SK-N-SH treated with all-trans-retinoic acid at 6 μM for 48 hours (cell line): ENCODE data around the gene FAM83C.
A peak's percentile ranks its signal among the peaks of the same experiment; 100 is the strongest.

Source experiments
- ATAC-seq: fragments of 200-7000 bp; cut with Tn5 transposase; 3 replicates; pipeline ENCODE4 v1.9.1; 2020; ENCODE audit warnings: mild to moderate bottlenecking, moderate library complexity
- ARNTL ChIP-seq: fragments of 450-650 bp; formaldehyde crosslinking; IDR thresholded peaks from 2 replicates; pipeline ENCODE4 v1.5.0; 2020; ENCODE audit warnings: low read depth, mild to moderate bottlenecking, moderate library complexity, borderline replicate concordance
- BACH2 ChIP-seq: fragments of 250-450 bp; sonication (Bioruptor Pico); IDR thresholded peaks from 2 replicates; pipeline ENCODE4 v1.9.0; 2021; ENCODE audit warnings: mild to moderate bottlenecking, borderline replicate concordance
- CREB5 ChIP-seq: fragments of 250-450 bp; sonication (Bioruptor Pico); IDR thresholded peaks from 2 replicates; pipeline ENCODE4 v1.5.1; 2020; ENCODE audit warnings: low read depth, mild to moderate bottlenecking, moderate library complexity
- CSDC2 ChIP-seq: fragments of 250-450 bp; sonication (Bioruptor Pico); IDR thresholded peaks from 2 replicates; pipeline ENCODE4 v1.5.0; 2020; ENCODE audit warnings: mild to moderate bottlenecking, moderate library complexity
- CSRNP3 ChIP-seq: fragments of 250-450 bp; sonication (Bioruptor Pico); IDR thresholded peaks from 2 replicates; pipeline ENCODE4 v1.5.1; 2021; ENCODE audit warnings: mild to moderate bottlenecking, moderate library complexity
- ESRRG ChIP-seq: fragments of 250-450 bp; sonication (Bioruptor Pico); IDR thresholded peaks from 2 replicates; pipeline ENCODE4 v1.6.1; 2021; ENCODE audit warnings: mild to moderate bottlenecking
- GLIS3 ChIP-seq: fragments of 250-450 bp; sonication (Bioruptor Pico); IDR thresholded peaks from 2 replicates; pipeline ENCODE4 v1.5.0; 2020; ENCODE audit warnings: mild to moderate bottlenecking, moderate library complexity
- ISL1 ChIP-seq: fragments of 250-450 bp; sonication (Bioruptor Pico); IDR thresholded peaks from 2 replicates; pipeline ENCODE4 v2.1.2; 2022; ENCODE audit warnings: mild to moderate bottlenecking, moderate library complexity
- OSR1 ChIP-seq: fragments of 250-450 bp; sonication (Bioruptor Pico); IDR thresholded peaks from 2 replicates; pipeline ENCODE4 v1.8.0; 2022; ENCODE audit warnings: moderate library complexity, mild to moderate bottlenecking, inconsistent platforms
- PATZ1 ChIP-seq: fragments of 250-450 bp; sonication (Bioruptor Pico); IDR thresholded peaks from 2 replicates; pipeline ENCODE4 v1.8.0; 2020; ENCODE audit warnings: mild to moderate bottlenecking, moderate library complexity, borderline replicate concordance
- PPARA ChIP-seq: fragments of 250-450 bp; sonication (Bioruptor Pico); IDR thresholded peaks from 2 replicates; pipeline ENCODE4 v1.5.0; 2020; ENCODE audit warnings: mild to moderate bottlenecking, borderline replicate concordance
- RARB ChIP-seq: fragments of 250-450 bp; sonication (Bioruptor Pico); IDR thresholded peaks from 2 replicates; pipeline ENCODE4 v1.8.0; 2021; ENCODE audit warnings: mild to moderate bottlenecking, moderate library complexity
- SNAI2 ChIP-seq: fragments of 250-450 bp; sonication (Bioruptor Pico); IDR thresholded peaks from 2 replicates; pipeline ENCODE4 v1.5.0; 2020; ENCODE audit warnings: mild to moderate bottlenecking, moderate library complexity
- TCF4 ChIP-seq: fragments of 250-450 bp; sonication (Bioruptor Pico); IDR thresholded peaks from 2 replicates; pipeline ENCODE4 v1.8.0; 2021; ENCODE audit warnings: mild to moderate bottlenecking, moderate library complexity, borderline replicate concordance
- TOX ChIP-seq: fragments of 250-450 bp; sonication (Bioruptor Pico); IDR thresholded peaks from 2 replicates; pipeline ENCODE4 v1.8.0; 2021; ENCODE audit warnings: mild to moderate bottlenecking, moderate library complexity, borderline replicate concordance
- TSHZ2 ChIP-seq: fragments of 250-450 bp; sonication (Bioruptor Pico); IDR thresholded peaks from 2 replicates; pipeline ENCODE4 v1.5.0; 2020; ENCODE audit warnings: mild to moderate bottlenecking, moderate library complexity
- ZC3H10 ChIP-seq: fragments of 250-450 bp; sonication (Bioruptor Pico); IDR thresholded peaks from 2 replicates; pipeline ENCODE4 v1.5.1; 2021; ENCODE audit warnings: mild to moderate bottlenecking, moderate library complexity
- ZFP3 ChIP-seq: fragments of 250-450 bp; sonication (Bioruptor Pico); IDR thresholded peaks from 2 replicates; pipeline ENCODE4 v1.5.0; 2020; ENCODE audit warnings: mild to moderate bottlenecking, moderate library complexity
- ZFP30 ChIP-seq: fragments of 450-650 bp; formaldehyde crosslinking; IDR thresholded peaks from 2 replicates; pipeline ENCODE4 v1.5.0; 2022; ENCODE audit warnings: mild to moderate bottlenecking, moderate library complexity
- ZNF565 ChIP-seq: fragments of 450-650 bp; formaldehyde crosslinking; conservative IDR thresholded peaks from 2 replicates; pipeline ENCODE4 v1.5.0; 2020; ENCODE audit warnings: low read depth, mild to moderate bottlenecking, moderate library complexity
- ZNF70 ChIP-seq: fragments of 450-650 bp; formaldehyde crosslinking; IDR thresholded peaks from 2 replicates; pipeline ENCODE4 v1.5.0; 2020; ENCODE audit warnings: mild to moderate bottlenecking, moderate library complexity
- ZNF8 ChIP-seq: fragments of 450-650 bp; formaldehyde crosslinking; IDR thresholded peaks from 2 replicates; pipeline ENCODE4 v1.5.0; 2020; ENCODE audit warnings: mild to moderate bottlenecking, moderate library complexity
- TF ChIP-seq, protein P1 (sequence below): fragments of 250-450 bp; sonication (Bioruptor Pico); IDR thresholded peaks from 2 replicates; pipeline ENCODE4 v1.8.0; 2021; ENCODE audit warnings: low read depth, mild to moderate bottlenecking, moderate library complexity, borderline replicate concordance

Gene FAM83C

DNA sequence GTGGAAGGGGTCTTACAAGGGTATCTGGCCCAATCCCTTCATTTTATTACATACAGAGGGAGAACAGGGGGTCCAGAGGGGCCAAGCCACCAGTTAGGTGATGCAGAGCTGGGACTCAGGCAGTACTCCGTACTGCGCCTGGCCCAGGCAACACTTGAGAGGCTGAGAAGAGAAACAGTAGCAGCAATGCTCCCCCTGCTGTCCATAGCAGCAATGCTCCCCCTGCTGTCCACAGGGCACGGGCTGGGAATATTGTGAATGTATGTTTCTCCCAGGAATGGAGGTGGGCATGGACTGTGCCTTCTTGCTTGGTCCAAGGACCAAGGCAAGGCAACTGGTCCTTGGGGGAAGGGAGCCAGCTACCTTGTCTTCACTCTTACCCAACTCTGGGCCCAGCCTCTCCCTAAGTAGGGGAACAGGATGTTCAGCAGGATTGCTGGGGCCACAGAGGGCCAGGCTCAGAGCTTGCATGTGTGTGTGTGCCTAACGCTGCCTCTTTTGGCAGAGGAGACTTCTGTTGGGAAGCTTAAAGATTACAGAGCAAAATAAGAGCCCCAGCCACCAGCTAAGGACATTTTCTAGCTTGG is 14.8 kb upstream of the FAM83C start:
- TF ChIP-seq GLIS3 (CRISPR knock-in tag) (no peak), OSR1 (CRISPR knock-in tag) (peak; percentile 59; the same call in 1 of the 2 replicates), CSDC2 (CRISPR knock-in tag) (no peak), ARNTL (CRISPR knock-in tag) (no peak), ESRRG (CRISPR knock-in tag) (no peak), RARB (CRISPR knock-in tag) (no peak), ZFP3 (CRISPR knock-in tag) (no peak)
- ATAC-seq: peak; percentile 74

GRCh38 chr20:35305682-35306556 is 13.7 kb upstream of the FAM83C start:
- peak; percentile 75 for ATAC-seq
- TF ChIP-seq OSR1 (CRISPR knock-in tag): peak; percentile 94; the same call in 1 of the 2 replicates
- TF ChIP-seq TSHZ2 (CRISPR knock-in tag): no peak
- no peak for TF ChIP-seq ZNF565 (CRISPR knock-in tag)
- no peak for TF ChIP-seq ZNF70 (CRISPR knock-in tag)
- TF ChIP-seq CSRNP3 (CRISPR knock-in tag): no peak
- peak; percentile 81 for TF ChIP-seq ZFP3 (CRISPR knock-in tag)
- no peak for TF ChIP-seq GLIS3 (CRISPR knock-in tag)
- TF ChIP-seq ESRRG (CRISPR knock-in tag): no peak
- no peak for TF ChIP-seq BACH2 (CRISPR knock-in tag)
- TF ChIP-seq CREB5 (CRISPR knock-in tag): no peak
- no peak for TF ChIP-seq SNAI2
- no peak for TF ChIP-seq ZFP30
- TF ChIP-seq TOX (CRISPR knock-in tag): no peak; the same call in 1 of the 2 replicates
- TF ChIP-seq ISL1 (CRISPR knock-in tag): peak; percentile 48
- peak; percentile 49; the same call in 1 of the 2 replicates for TF ChIP-seq ZC3H10 (CRISPR knock-in tag)
- TF ChIP-seq PPARA (CRISPR knock-in tag): no peak
- no peak for TF ChIP-seq ZNF8
- no peak; the same call in 1 of the 2 replicates for TF ChIP-seq PATZ1 (CRISPR knock-in tag)
- no peak for TF ChIP-seq TCF4 (CRISPR knock-in tag)
- TF ChIP-seq, protein P1, sequence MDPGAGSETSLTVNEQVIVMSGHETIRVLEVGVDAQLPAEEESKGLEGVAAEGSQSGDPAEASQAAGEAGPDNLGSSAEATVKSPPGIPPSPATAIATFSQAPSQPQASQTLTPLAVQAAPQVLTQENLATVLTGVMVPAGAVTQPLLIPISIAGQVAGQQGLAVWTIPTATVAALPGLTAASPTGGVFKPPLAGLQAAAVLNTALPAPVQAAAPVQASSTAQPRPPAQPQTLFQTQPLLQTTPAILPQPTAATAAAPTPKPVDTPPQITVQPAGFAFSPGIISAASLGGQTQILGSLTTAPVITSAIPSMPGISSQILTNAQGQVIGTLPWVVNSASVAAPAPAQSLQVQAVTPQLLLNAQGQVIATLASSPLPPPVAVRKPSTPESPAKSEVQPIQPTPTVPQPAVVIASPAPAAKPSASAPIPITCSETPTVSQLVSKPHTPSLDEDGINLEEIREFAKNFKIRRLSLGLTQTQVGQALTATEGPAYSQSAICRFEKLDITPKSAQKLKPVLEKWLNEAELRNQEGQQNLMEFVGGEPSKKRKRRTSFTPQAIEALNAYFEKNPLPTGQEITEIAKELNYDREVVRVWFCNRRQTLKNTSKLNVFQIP (CRISPR knock-in tag): peak; percentile 81; the same call in 1 of the 2 replicates
- TF ChIP-seq ARNTL (CRISPR knock-in tag): no peak
- TF ChIP-seq RARB (CRISPR knock-in tag): no peak
- peak; percentile 64 for TF ChIP-seq CSDC2 (CRISPR knock-in tag)
